A549 (cell line): Measurements from ENCODE around the gene DGKE. TPM values are rescaled to one million over a fixed set of nuclear protein-coding genes. Genes with fewer than 3 reads are reported as not detected.

Source experiments
- ATAC-seq, 2 experiments: fragments of 200-7000 bp in 1 of 2; fragments of >200 bp in 1 of 2; cut with Nextera tagmentation in 1 of 2; cut with Tn5 transposase in 1 of 2; 3 replicates each; pipeline versions ENCODE4 v1.8.0 to v1.9.1; 2018 to 2020; ENCODE audit warnings: mild to moderate bottlenecking in 1 of 2, moderate library complexity in 1 of 2
- CTCF ChIA-PET: fragments of 300-600 bp; sonication (Branson Sonifier 250); formaldehyde crosslinking; extraction: SDS; loops from one replicate; lab custom pipeline; 2021; ENCODE audit warnings: antibody characterized with exemption, inconsistent platforms; lab: Yijun Ruan, JAX
- POLR2A ChIA-PET: fragments of 350-600 bp; formaldehyde crosslinking; extraction: SDS; loops from one replicate; lab custom pipeline; 2021; ENCODE audit warnings: antibody characterized with exemption, inconsistent platforms; lab: Yijun Ruan, JAX
- DNase-seq, 2 experiments: peaks; one replicate each; pipeline versions ENCODE4 v3.0.0 to v3.0.0-alpha.2; 2011 to 2016; ENCODE audit warnings: low read depth in 1 of 2, low spot score in 1 of 2
- FAIRE-seq: peaks from 2 replicates; lab custom pipeline; 2011; peaks lifted over from hg19 to GRCh38; lab: Jason Lieb, UNC
- H3K27ac ChIP-seq, 2 experiments: fragments of >200 bp; sonication (Bioruptor Twin); formaldehyde crosslinking; 3 replicates each; pipeline ENCODE4 v1.5.1; 2016 to 2017
- H3K4me1 ChIP-seq: fragments of >200 bp; sonication (Bioruptor Twin); formaldehyde crosslinking; 3 replicates; pipeline ENCODE4 v1.6.1; 2016
- H3K4me2 ChIP-seq: fragments of >200 bp; sonication (Bioruptor Twin); formaldehyde crosslinking; 3 replicates; pipeline ENCODE4 v1.6.1; 2016
- H3K4me3 ChIP-seq: fragments of >200 bp; sonication (Bioruptor Twin); formaldehyde crosslinking; 3 replicates; pipeline ENCODE4 v1.5.1; 2016
- H3K9me3 ChIP-seq: fragments of >200 bp; sonication (Bioruptor Twin); formaldehyde crosslinking; 3 replicates; pipeline ENCODE4 v1.6.1; 2016
- CBX8 ChIP-seq: fragments of 200-600 bp; sonication (generic); IDR thresholded peaks from 2 replicates; pipeline ENCODE4 v1.6.1; 2016
- CEBPB ChIP-seq, 2 experiments: fragments of >200 bp in 1 of 2; sonication (Bioruptor Twin) in 1 of 2; formaldehyde crosslinking in 1 of 2; IDR thresholded peaks; 2 replicates each; pipeline ENCODE4 v1.6.1; 2012 to 2016
- EHMT2 ChIP-seq: fragments of 200-600 bp; sonication (generic); IDR thresholded peaks from 2 replicates; pipeline ENCODE4 v1.6.1; 2016; ENCODE audit warnings: antibody characterized with exemption, low read depth, mild to moderate bottlenecking, moderate library complexity
- ELK1 ChIP-seq: fragments of 150-350 bp; IDR thresholded peaks from 2 replicates; pipeline ENCODE4 v1.6.1; 2014; ENCODE audit warnings: low read depth, mild to moderate bottlenecking, low read length
- EP300 ChIP-seq, 2 experiments: fragments of >200 bp; sonication (Bioruptor Twin); formaldehyde crosslinking; IDR thresholded peaks; 2 replicates in 1 of 2; 3 replicates in 1 of 2; pipeline ENCODE4 v1.6.1; 2016 to 2017
- ESRRA ChIP-seq: fragments of 150-350 bp; IDR thresholded peaks from 2 replicates; pipeline ENCODE4 v1.6.1; 2014; ENCODE audit warnings: mild to moderate bottlenecking, low read length, borderline replicate concordance
- FOSL2 ChIP-seq, 2 experiments: fragments of 450-650 bp in 1 of 2; fragments of >200 bp in 1 of 2; sonication (Bioruptor Twin) in 1 of 2; formaldehyde crosslinking; IDR thresholded peaks; 2 replicates each; pipeline versions ENCODE4 v1.5.0 to v1.6.1; 2016 to 2020; ENCODE audit warnings: mild to moderate bottlenecking in 1 of 2, moderate library complexity in 1 of 2
- FOXS1 ChIP-seq: fragments of 250-450 bp; sonication (Bioruptor Pico); IDR thresholded peaks from 2 replicates; pipeline ENCODE4 v1.5.0; 2020; ENCODE audit warnings: mild to moderate bottlenecking, moderate library complexity
- HDAC2 ChIP-seq: fragments of 200-600 bp; sonication (generic); IDR thresholded peaks from 2 replicates; pipeline ENCODE4 v1.6.1; 2016
- HOXB5 ChIP-seq: fragments of 250-450 bp; sonication (Bioruptor Pico); IDR thresholded peaks from 2 replicates; pipeline ENCODE4 v1.5.0; 2020; ENCODE audit warnings: mild to moderate bottlenecking, moderate library complexity
- JUNB ChIP-seq: fragments of >200 bp; sonication (Bioruptor Twin); formaldehyde crosslinking; IDR thresholded peaks from 2 replicates; pipeline ENCODE4 v1.6.1; 2016
- KDM5A ChIP-seq: fragments of 200-600 bp; sonication (generic); IDR thresholded peaks from 2 replicates; pipeline ENCODE4 v1.6.1; 2016; ENCODE audit warnings: antibody characterized with exemption, mild to moderate bottlenecking
- MAZ ChIP-seq: fragments of 150-350 bp; IDR thresholded peaks from 2 replicates; pipeline ENCODE4 v1.6.1; 2014; ENCODE audit warnings: antibody characterized with exemption, low read depth, low read length, borderline replicate concordance
- MYC ChIP-seq: IDR thresholded peaks from 2 replicates; pipeline ENCODE4 v1.6.1; 2012; ENCODE audit warnings: mild to moderate bottlenecking, inconsistent platforms, low read length, improper control_type of control experiment, borderline replicate concordance
- NFE2L2 ChIP-seq: fragments of 150-350 bp; conservative IDR thresholded peaks from 2 replicates; pipeline ENCODE4 v1.6.1; 2014; ENCODE audit warnings: low read length
- NPAS2 ChIP-seq: fragments of 250-450 bp; sonication (Bioruptor Pico); IDR thresholded peaks from 2 replicates; pipeline ENCODE4 v1.8.0; 2022; ENCODE audit warnings: mild to moderate bottlenecking, moderate library complexity, borderline replicate concordance
- NR3C1 ChIP-seq: fragments of >200 bp; sonication (Bioruptor Twin); formaldehyde crosslinking; IDR thresholded peaks from 3 replicates; pipeline ENCODE4 v1.6.1; 2017
- POLR2A ChIP-seq: IDR thresholded peaks from 2 replicates; pipeline ENCODE4 v1.6.1; 2012; ENCODE audit warnings: mild to moderate bottlenecking, low read length
- RARB ChIP-seq: fragments of 250-450 bp; sonication (Bioruptor Pico); IDR thresholded peaks from 2 replicates; pipeline ENCODE4 v1.8.0; 2021; ENCODE audit warnings: mild to moderate bottlenecking, moderate library complexity
- RCOR1 ChIP-seq: fragments of 150-350 bp; IDR thresholded peaks from 2 replicates; pipeline ENCODE4 v1.6.1; 2014; ENCODE audit warnings: antibody characterized with exemption, low read length, low read depth
- TFCP2L1 ChIP-seq: fragments of 250-450 bp; sonication (Bioruptor Pico); IDR thresholded peaks from 2 replicates; pipeline ENCODE4 v1.5.0; 2021; ENCODE audit warnings: mild to moderate bottlenecking
- TP53 ChIP-seq: fragments of 250-450 bp; sonication (Bioruptor Pico); IDR thresholded peaks from 2 replicates; pipeline ENCODE4 v1.5.0; 2021; ENCODE audit warnings: mild to moderate bottlenecking, moderate library complexity
- ZFP36 ChIP-seq: fragments of 450-650 bp; IDR thresholded peaks from 2 replicates; pipeline ENCODE4 v1.6.1; 2014; ENCODE audit warnings: borderline replicate concordance; ENCODE audit not compliant: partially characterized antibody
- ZSCAN20 ChIP-seq: fragments of 250-450 bp; sonication (Bioruptor Pico); IDR thresholded peaks from 2 replicates; pipeline ENCODE4 v1.8.0; 2022; ENCODE audit warnings: mild to moderate bottlenecking, moderate library complexity
- WGBS: methylation state at CpG from one replicate; pipeline ENCODE4 v1.1.6; 2017; ENCODE audit errors: missing lambda C conversion rate; 5-methylcytosine and 5-hydroxymethylcytosine counted together
- polyA plus RNA-seq, 4 experiments: library from polyadenylated mRNA; depleted of rRNA in 3 of 4; stranded (reverse); fragments of >200 nt; fragmentation: RNase III in 1 of 4; extraction: RNeasy Plus Mini Kit Qiagen cat#74134 plus additional on column Dnase treatment in 1 of 4; gene quantifications; 2 replicates in 3 of 4; 3 replicates in 1 of 4; pipeline ENCODE4 v1.2.3, GENCODE V29; 2011 to 2017
- TF ChIP-seq, protein P1 (sequence below): fragments of 250-450 bp; sonication (Bioruptor Pico); IDR thresholded peaks from 2 replicates; pipeline ENCODE4 v1.5.0; 2020; ENCODE audit warnings: low read depth, mild to moderate bottlenecking, moderate library complexity
- TF ChIP-seq, protein P2 (sequence below): fragments of >200 bp; sonication (Bioruptor Twin); formaldehyde crosslinking; IDR thresholded peaks from 3 replicates; pipeline ENCODE4 v1.6.1; 2016

Gene DGKE
- polyA plus RNA-seq, 2 of the 4 experiments (the other 2 are of a cell fraction): 3.4 to 4.6 TPM

- Histone ChIP-seq H3K4me3 (no peak overlapping the region), H3K4me2 (no peak overlapping the region), H3K4me1 (no peaks in the 10 kb centered on the region), H3K27ac (no peak overlapping the region), H3K9me3 (no peaks in the 10 kb centered on the region)
- DNase-seq (no peak), ATAC-seq (no peak), FAIRE-seq (no peak)
- POLR2A ChIA-PET: no interaction called here
- 69% methylated on average over 7 of the region's 7 CpGs for WGBS
- TF ChIP-seq, protein P1, sequence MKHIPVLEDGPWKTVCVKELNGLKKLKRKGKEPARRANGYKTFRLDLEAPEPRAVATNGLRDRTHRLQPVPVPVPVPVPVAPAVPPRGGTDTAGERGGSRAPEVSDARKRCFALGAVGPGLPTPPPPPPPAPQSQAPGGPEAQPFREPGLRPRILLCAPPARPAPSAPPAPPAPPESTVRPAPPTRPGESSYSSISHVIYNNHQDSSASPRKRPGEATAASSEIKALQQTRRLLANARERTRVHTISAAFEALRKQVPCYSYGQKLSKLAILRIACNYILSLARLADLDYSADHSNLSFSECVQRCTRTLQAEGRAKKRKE: no peak
- no peak for TF ChIP-seq RCOR1
- TF ChIP-seq NFE2L2: no peak
- no peak for TF ChIP-seq ESRRA
- TF ChIP-seq CEBPB (IDR thresholded peaks at IDR 0.05): no peak
- TF ChIP-seq MYC: no peak
- no peak for TF ChIP-seq HOXB5 (CRISPR knock-in tag)
- no peak for TF ChIP-seq NPAS2 (CRISPR knock-in tag)
- no peak for TF ChIP-seq POLR2A
- TF ChIP-seq HDAC2: no peak
- TF ChIP-seq ZFP36: no peak
- no peak for TF ChIP-seq TFCP2L1 (CRISPR knock-in tag)
- no peak for TF ChIP-seq JUNB
- TF ChIP-seq ELK1: no peak
- no peak for TF ChIP-seq KDM5A
- no peak for TF ChIP-seq FOSL2 (IDR thresholded peaks at IDR 0.05)
- no peak for TF ChIP-seq FOSL2 (CRISPR knock-in tag; IDR thresholded peaks at IDR 0.05)
- TF ChIP-seq CBX8: no peak
- CTCF ChIA-PET: no interaction called here
Measured at GRCh38 chr17:56812901-56813388, 21.0 kb upstream of the DGKE start.

DNA sequence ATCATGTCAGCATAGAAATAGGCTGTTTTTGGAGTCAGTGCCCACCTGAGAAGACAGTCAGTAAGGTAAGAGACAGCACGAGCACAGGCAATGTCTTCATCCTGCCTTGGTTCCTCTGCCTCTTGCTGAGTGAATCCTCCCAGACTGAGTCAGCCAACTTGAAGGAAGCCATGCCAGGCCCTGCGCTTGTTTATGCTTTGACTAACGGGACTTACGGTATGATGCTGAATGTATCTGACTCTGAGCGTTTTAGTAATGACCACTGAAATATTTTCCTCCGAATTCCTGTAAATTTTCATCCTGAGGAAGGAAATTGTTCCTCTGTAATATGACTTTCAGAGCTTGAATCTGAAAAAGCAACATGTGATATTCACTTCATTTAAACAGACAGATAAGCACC lies 18.2 kb upstream of the DGKE start:
- WGBS: 77% methylated on average over 6 of the region's 6 CpGs
- Histone ChIP-seq H3K4me2 (no peak overlapping the region), H3K27ac (no peak overlapping the region), H3K4me3 (no peak overlapping the region), H3K4me1 (peaks cover 7% of the 10 kb centered on the region), H3K9me3 (no peaks in the 10 kb centered on the region)
- ChIA-PET POLR2A (no interaction called here), CTCF (interaction anchor here (0.8 to 17.5 kb wide), 5 partner anchors 9 to 145 kb away, joined by 3 to 283 read pairs (median 3); partner anchors contain the start of gene COIL)
- TF ChIP-seq, protein P2, sequence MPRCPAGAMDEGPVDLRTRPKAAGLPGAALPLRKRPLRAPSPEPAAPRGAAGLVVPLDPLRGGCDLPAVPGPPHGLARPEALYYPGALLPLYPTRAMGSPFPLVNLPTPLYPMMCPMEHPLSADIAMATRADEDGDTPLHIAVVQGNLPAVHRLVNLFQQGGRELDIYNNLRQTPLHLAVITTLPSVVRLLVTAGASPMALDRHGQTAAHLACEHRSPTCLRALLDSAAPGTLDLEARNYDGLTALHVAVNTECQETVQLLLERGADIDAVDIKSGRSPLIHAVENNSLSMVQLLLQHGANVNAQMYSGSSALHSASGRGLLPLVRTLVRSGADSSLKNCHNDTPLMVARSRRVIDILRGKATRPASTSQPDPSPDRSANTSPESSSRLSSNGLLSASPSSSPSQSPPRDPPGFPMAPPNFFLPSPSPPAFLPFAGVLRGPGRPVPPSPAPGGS: no peak
- TF ChIP-seq FOXS1 (CRISPR knock-in tag): no peak
- no peak for ATAC-seq
- no peak for FAIRE-seq
- DNase-seq: no peak

DNA sequence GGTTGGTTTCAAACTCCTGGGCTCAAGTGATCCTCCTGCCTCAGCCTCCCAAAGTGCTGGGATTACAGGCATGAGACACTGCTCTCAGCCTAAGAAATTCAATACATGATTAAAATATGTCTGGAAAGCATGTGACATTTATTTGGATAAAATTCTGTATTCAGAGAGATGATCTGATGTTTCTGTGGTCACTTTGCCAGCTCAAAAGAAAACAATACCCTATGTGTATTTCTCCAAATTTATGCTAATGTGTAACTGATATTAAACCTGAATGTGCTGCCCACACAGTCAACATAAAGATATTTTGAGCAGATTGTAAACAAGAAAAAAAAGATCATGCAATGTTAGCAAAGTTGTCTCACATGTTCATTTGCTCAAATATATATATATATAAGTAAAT lies 16.9 kb upstream of the DGKE start:
- CTCF ChIA-PET: interaction anchor here (0.8 to 17.5 kb wide), 9 partner anchors 9 to 193 kb away, joined by 3 to 283 read pairs (median 4); partner anchors contain the start of gene COIL
- POLR2A ChIA-PET: no interaction called here
- H3K27ac ChIP-seq: no peak overlapping the region
- FAIRE-seq (no peak), DNase-seq (no peak), ATAC-seq (no peak)
- TF ChIP-seq NR3C1 (no peak), RARB (CRISPR knock-in tag) (no peak), ZSCAN20 (CRISPR knock-in tag) (no peak), EHMT2 (no peak), FOXS1 (CRISPR knock-in tag) (no peak), MAZ (no peak), TFCP2L1 (CRISPR knock-in tag) (no peak), TP53 (CRISPR knock-in tag) (no peak), EP300 (IDR thresholded peaks at IDR 0.05) (no peak), ELK1 (no peak), POLR2A (no peak)
- TF ChIP-seq, protein P1: no peak
- H3K9me3 ChIP-seq: no peaks in the 10 kb centered on the region
- no peak overlapping the region for H3K4me2 ChIP-seq
- H3K4me3 ChIP-seq: no peak overlapping the region
- H3K4me1 ChIP-seq: peaks cover 7% of the 10 kb centered on the region
